ENCODE measurements around the gene SCAF11.

DNA sequence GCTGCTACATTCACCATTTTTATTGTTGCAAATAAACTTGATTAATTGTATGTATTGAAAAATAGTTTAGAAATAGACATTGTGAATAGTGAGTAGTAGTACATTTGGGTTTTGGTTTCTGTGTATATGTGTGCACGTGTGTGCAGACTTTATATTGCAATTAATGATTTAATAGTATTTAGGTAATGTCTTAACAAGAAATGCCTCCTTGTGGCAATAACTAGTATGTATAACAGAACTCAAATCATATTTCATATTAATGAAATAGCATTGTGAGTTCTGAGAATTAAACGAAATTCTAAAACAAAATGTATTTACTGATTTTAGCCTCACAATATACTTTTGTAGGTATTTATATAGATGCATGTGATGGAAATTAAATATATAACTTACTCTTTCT is 100.1 kb downstream of the SCAF11 start:
- TF ChIP-seq ZNF274 (IDR thresholded peaks at IDR 0.05; ENCODE audit: low read depth, low read length) (no peak), YY1 (IDR thresholded peaks at IDR 0.05; ENCODE audit: insufficient read depth, insufficient read length) (no peak)
